Activated CD4-positive, alpha-beta T cell treated with anti-CD3 and anti-CD28 coated beads, Interleukin-10, Interleukin-2, amounts not matched to agents 100 ng/mL and 50 ng/mL, durations not matched to agents 16 hours and 8 hours (primary cell): ENCODE data around the gene PLK5.
"Not testable (repeated sequence)": the region's sequence is repeated elsewhere in the genome, so short reads cannot be mapped to it uniquely, and the experiment has no call there.

Experiments used
- DNase-seq: peaks from one replicate; pipeline ENCODE4 v3.0.0-alpha.2; 2020

The PLK5 gene

GRCh38 chr19:1491849-1492170, 32.1 kb upstream of the PLK5 start:
- DNase-seq: no peak

DNA sequence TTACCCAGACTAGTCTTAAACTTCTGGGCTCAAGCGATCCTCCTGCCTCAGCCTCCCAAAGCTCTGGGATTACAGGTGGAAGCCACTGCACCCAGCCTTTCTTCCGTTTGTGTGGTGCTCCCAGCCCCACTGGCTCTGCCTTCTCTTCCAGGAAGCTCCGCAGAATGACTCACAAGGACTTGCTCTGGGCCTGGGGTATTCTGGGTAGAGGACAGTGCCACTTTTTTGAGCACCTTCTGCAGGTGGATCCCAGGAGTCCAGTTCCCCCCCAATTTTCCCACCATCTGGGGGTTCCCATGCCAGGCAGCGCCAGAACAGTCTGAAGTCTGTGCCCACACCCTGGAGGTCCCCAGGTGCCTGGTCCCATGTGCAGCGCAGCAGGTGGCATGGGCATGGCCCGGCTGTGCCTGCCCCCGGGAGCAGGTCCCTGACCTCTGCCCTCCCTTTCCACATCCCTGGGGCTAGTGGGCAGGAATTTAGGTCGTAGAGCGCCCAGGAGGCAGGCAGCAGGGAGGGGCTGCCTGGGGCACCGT, 31.3 kb upstream of the PLK5 start:
- DNase-seq: no peak

GRCh38 chr19:1494115-1494815, 29.6 kb upstream of the PLK5 start:
- no peak for DNase-seq

DNA sequence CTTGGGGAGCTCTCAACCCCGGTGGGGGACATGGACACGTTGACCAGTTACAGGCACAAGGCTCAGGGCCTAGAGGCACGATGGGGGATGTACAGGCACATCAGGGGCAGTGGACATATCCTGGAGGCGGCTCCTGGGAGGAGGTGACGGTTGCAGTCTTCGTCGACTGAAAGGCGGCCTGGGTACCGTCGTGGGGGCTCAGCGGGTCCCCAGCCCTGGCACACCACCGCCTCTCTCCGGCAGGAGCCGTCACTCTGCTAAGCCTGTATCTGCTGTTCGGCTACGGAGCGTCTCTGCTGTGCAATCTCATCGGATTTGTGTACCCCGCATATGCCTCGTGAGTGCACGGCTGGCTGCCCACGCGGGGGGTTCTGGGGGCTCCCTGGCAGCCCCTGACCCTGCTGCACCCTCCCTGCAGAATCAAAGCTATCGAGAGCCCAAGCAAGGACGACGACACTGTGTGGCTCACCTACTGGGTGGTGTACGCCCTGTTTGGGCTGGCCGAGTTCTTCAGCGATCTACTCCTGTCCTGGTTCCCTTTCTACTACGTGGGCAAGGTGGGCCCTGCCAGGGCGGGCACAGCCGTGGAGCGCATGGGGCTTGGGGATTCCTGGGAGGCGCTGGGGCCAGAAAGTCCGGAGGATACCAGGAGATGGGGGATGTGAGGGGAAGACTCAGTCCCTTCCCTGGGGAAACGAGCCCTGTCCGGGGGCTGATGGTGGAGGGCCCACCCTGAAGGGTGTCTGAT, 28.7 kb upstream of the PLK5 start:
- no peak for DNase-seq

- no peak for DNase-seq
Measured at GRCh38 chr19:1495799-1496713, 27.8 kb upstream of the PLK5 start.

DNA sequence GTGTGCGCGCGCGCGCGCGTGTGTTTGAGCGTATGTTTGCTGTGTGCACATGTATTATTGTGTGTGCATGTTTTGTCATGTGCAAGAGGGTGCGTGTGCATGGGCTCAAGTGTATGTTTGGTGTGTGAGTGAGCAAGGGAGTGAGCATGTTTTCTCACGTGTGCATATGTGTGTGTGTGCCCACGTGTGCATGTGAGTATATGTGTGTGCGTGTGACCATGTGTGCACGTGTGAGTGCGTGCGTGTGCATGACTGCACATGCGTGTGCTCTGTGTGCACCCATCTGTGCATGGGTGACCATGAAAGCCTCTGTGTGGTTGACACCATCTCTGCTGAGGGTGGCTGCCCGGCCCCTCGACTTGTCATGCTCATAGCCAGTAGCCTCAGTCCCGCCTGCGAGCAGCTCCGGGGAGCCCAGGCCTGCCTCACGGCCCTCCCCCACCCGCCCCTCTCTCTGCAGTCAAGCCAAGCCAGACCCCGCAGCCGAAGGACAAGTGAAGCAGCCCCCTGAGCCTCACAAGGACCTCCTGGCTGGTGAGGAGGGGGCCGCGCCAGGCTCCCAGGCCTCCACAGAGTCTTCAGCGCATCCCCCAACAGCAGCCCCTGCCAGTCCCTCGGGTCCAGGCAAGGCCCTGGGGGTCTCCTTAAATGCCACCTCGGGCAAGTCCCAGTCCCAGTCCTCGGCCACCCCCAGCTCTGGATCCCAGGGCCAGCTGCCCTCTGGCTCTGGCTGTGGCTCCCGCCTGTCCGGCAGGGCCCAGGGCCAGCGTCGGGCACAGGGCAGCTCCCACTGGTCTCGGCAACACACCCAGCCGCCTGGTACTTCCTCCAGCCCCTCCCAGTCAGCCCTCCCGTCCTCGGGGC, 26.9 kb upstream of the PLK5 start:
- DNase-seq: no peak

GRCh38 chr19:1497578-1498235, 26.2 kb upstream of the PLK5 start:
- no peak for DNase-seq

DNA sequence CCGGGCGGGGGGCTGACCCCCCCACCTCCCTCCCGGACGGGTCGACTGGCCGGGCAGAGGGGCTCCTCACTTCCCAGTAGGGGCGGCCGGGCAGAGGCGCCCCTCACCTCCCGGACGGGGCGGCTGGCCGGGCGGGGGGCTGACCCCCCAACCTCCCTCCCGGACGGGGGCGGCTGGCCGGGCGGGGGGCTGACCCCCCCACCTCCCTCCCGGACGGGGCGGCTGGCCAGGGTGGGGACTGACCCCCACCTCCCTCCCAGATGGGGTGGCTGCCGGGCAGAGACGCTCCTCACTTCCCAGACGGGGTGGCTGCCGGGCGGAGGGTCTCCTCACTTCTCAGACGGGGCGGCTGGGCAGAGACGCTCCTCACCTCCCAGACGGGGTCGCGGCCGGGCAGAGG, 24.6 kb upstream of the PLK5 start:
- not testable (repeated sequence) for DNase-seq

GRCh38 chr19:1501200-1501595, 22.7 kb upstream of the PLK5 start:
- no peak for DNase-seq

DNA sequence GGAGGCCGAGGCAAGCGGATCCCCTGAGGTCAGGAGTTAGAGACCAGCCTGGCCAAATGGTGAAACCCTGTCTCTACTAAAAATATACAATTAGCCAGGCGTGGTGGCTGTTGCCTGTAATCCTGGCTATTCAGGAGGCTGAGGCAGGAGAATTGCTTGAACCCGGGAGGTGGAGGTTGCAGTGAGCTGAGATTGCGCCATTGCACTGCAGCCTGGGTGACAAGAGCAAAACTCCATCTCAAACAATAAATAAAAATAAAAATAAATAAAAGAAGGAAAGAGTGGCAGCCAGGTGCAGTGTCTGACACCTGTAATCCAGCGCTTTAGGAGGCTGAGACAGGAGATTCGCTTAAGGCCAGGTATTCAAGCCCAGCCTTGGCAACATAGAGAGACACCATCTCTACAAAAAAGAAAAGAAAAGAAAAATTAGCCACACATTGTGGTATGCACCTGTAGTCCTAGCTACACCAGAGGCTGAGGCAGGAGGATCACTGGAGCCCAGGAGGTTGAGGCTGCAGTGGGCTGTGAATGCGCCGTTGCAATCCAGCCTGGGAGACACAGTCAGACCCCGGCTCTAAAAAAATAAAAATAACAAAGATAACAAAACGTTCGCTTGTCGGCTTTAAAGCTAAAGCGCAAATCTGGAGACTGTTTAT, 21.3 kb upstream of the PLK5 start:
- no peak for DNase-seq

GRCh38 chr19:1503089-1503924, 20.6 kb upstream of the PLK5 start:
- DNase-seq: peak; percentile 73

GRCh38 chr19:1503925-1504773, 19.7 kb upstream of the PLK5 start:
- DNase-seq: no peak

DNA sequence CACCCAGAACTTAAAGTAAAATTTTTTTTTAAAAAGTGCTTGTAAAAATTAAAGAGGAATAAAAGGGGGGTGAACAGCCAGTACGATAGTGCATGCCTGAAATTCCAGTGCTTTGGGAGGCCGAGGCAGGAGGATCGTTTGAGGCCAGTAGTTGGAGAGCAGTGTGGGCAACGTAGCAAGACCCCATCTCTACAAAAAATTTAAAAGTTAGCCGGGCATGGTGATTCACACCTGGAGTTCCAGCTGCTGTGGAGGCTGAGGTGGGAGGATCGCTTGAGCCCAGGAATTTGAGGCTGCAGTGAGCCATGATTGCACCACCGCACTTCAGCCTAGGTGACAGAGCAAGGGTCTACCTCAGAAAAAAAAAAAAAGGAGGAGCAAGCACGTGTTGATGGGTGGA, 18.9 kb upstream of the PLK5 start:
- no peak for DNase-seq

GRCh38 chr19:1505991-1506881, 17.6 kb upstream of the PLK5 start:
- DNase-seq: no peak

DNA sequence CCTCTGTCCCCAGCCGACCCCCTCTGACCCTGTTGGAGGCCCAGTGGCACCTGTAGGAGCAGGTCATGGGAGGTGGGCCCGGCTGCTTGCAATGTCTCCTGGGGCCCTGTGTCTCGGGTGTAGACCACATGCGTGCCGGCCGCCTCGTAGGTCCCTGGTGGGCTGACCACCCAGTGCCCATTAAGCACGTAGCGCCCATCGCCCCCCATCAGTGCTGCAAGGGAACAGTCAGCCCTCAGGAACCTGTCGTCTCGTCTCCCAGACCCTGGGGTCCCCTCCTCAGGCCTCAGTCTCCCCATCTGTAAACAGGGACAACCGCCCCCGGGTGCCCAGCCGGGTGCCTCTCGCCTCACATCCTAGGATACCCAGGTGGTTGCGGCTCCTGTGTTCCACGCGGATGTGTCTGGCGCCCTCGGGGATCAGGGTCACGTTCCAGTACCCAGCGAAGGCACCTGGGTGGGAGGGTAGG, 16.7 kb upstream of the PLK5 start:
- no peak for DNase-seq

DNA sequence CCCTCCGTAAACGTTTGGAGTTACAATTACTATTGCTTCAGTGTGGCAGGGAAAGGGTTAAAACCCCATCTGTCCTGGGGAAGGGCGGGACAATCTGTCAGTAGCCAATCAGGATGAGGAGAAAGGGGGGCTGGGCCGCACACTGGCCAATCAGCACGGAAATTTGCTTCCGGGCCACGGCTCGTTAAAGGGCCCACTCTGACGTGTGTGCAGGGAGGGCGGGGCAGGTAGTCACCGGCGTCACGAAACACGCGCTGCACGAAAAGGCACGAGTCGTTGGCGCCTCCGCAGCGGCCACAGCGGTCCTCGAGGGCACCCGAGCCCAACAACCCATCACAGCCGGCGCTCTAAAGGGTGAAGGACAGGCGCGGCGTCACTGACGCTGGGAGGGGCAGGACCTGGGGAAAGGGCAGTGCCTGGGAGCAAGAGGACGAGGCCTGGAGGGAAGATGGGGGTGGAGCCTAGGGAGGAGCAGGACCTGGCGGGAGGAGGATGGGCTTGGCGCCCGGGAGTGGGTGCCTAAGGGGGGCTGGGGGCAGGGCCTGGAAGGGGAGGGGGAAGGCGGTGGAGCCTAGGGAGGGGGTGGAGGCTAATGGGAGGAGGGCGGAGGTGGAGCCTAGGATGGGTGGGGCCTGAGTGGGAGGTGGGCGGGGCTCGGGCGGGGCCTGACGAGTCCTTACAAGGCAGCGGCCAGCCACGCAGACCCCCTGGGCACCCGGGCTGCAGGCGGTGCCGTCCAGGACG, 15.9 kb upstream of the PLK5 start:
- peak; percentile 91 for DNase-seq

DNA sequence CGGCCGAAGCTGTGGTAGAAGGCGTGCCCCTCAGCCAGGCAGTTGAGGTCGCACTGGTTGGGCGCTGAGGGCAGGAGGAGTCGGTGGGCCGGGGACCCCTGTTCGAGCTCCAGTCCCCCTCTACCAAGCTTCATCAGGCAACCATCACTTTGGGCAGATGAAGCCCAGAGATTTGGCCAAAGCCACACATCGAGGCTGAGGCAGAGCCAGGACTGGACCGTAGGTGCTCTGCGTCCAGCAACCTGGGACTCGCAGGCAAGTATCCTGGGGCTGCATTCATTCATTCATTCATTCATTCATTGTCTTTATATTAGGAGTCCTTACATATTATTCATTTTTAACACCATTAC, 15.4 kb upstream of the PLK5 start:
- no peak for DNase-seq
